ENCODE measurements around the gene GGTLC2.
"Not testable (repeated sequence)": the region's sequence is repeated elsewhere in the genome, so short reads cannot be mapped to it uniquely, and the experiment has no call there.

GGTLC2 gene

DNA sequence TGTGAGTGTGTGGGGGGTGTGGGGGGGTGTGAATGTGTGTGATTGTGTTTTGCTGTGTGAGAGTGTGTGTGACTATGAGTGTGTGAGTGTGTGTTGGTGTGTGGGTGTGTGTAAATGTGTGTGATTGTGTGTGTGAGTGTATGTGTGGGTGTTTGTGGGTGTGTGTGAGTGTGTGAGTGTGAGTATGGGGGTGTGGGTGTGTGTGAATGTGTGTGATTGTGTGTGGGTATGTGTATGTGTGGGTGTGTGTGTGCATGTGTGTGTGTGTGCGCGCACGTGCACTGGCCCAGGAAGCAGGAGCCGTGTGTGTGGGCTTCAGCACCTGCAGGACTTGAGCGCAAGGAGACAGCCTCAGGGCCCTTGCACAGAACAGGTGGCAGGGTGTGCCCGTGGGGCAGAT is 8.2 kb downstream of the GGTLC2 start:
- H3K4me3 ChIP-seq (replicated peaks; ENCODE audit: low read depth, low read length); DNase-seq (ENCODE audit: low read depth): not testable (repeated sequence)

DNA sequence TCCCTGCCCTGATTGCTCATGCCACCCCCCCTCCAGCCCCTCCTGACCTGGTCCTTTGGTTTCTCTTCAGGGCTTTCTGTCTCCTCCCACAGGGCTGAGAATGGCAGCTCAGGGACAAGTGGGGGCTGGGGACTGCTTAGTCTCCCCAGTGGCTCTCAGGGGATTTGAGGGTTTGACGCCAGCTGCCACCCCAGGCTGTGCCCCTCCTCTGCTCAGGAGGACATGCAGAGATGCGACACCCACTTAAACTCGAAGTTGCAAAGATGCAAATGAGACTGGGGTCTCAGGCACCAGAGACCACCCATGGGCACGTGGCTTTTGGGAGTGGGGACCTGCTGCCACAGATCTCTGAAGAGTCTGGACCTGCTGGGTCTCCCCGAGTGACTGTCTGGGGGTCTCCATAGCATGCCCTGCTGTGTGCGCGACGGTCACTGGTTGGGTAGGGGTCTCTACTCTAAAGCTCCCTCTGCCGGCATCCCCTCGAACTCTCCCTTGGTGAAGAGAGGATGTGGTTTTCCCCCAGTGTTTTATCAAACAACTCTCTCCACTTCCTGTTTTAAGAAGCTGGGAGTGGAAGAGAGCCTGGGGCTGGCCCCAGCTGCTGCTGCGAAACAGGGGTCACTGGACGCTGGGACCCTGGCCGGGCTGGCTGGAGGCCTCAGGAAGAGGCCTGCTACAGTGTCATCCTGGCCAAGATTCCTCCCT is 9.4 kb downstream of the GGTLC2 start:
- H3K4me3 ChIP-seq (replicated peaks; ENCODE audit: low read depth, low read length), result not testable (repeated sequence)

DNA sequence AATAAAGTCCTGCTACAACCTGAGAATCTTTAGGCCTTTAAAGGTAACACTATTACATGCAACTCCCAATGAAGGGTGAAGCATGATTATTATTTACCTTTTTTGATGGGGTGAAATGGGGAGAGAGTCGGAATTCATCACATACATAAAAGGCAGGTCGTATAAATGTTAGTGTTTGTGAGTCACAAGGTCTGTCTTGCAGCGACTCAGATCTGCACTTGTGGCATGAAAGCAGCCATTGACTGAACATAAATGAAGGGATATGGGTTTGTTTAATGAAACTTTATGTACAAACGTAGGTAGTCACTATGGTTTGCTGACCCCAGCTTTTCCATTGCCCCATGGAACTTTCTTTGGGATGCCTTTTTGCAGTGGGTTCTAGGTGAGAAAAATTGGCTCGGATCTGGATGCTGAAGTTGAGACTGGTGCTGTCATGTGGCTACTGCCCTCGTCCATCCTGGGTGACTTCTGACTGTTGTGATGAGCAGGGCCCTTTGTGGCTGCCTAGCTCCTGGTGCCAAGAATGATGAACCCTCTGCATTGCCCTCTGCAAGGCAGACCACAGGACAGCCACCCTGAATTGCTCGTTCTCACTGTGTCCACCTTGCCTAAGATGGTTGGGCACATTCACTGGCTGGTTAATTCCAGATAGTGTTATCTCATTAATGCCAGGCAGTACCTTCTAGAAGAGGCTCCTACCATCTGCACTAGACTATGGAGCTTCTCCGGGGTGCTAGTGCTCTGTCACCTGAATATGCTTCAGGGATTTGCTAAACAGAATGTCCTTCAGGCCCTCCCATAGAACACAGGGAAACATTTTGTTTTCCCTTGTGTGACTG is 11.3 kb downstream of the GGTLC2 start:
- TF ChIP-seq, protein P1, sequence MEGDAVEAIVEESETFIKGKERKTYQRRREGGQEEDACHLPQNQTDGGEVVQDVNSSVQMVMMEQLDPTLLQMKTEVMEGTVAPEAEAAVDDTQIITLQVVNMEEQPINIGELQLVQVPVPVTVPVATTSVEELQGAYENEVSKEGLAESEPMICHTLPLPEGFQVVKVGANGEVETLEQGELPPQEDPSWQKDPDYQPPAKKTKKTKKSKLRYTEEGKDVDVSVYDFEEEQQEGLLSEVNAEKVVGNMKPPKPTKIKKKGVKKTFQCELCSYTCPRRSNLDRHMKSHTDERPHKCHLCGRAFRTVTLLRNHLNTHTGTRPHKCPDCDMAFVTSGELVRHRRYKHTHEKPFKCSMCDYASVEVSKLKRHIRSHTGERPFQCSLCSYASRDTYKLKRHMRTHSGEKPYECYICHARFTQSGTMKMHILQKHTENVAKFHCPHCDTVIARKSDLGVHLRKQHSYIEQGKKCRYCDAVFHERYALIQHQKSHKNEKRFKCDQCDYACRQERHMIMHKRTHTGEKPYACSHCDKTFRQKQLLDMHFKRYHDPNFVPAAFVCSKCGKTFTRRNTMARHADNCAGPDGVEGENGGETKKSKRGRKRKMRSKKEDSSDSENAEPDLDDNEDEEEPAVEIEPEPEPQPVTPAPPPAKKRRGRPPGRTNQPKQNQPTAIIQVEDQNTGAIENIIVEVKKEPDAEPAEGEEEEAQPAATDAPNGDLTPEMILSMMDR (IDR thresholded peaks at IDR 0.05; ENCODE audit: low read length, missing control alignments), result no peak
- H3K4me3 ChIP-seq (replicated peaks; ENCODE audit: low read depth, low read length), result no peak overlapping the region
- DNase-seq (ENCODE audit: low read depth), result no peak

More for the DNA sequence above, 9.4 kb downstream of the GGTLC2 start:
- DNase-seq (ENCODE audit: low read depth), result not testable (repeated sequence)

DNA sequence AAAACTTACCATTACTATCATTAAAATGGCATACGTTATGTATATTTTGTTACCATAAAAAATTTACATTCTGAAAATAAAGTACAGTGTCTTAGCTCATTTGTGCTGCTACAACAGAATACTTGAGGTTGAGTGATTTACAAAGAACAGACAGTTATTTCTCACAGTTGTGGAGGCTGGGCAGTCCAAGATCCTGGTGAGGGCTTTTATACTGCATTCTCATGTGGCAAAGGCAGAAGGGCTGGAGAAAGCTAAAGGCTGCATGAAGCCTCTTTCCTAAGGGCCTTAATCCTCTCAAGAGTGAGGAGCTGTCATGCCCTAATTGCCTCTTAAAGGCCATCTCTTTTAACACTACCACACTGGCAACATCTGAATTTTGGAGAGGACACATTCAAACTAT is 13.3 kb downstream of the GGTLC2 start:
- DNase-seq (ENCODE audit: low read depth), result no peak
- TF ChIP-seq, protein P1 (IDR thresholded peaks at IDR 0.05; ENCODE audit: low read length, missing control alignments), result no peak
- no peak overlapping the region for H3K4me3 ChIP-seq (replicated peaks; ENCODE audit: low read depth, low read length)

DNA sequence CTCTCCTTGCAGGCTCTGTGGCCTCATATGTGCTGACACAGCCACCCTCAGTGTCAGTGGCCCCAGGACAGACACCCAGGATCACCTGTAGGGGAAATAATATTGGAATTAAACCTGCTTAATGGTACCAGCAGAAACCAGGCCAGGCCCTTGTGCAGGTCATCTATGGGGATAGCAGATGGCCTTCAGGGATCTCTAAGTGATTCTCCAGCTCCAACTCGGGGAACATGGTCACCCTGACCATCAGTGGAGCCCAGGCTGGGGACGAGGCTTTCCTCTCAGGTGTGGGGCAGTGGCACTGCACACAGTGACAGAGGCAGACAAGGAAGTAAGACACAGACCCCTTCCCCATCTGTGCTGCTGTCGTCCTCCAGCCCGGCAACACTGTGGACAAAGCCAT is 16.9 kb downstream of the GGTLC2 start:
- TF ChIP-seq, protein P1 (IDR thresholded peaks at IDR 0.05; ENCODE audit: low read length, missing control alignments), result no peak
- H3K4me3 ChIP-seq (replicated peaks; ENCODE audit: low read depth, low read length), result no peak overlapping the region
- DNase-seq (ENCODE audit: low read depth), result no peak

DNA sequence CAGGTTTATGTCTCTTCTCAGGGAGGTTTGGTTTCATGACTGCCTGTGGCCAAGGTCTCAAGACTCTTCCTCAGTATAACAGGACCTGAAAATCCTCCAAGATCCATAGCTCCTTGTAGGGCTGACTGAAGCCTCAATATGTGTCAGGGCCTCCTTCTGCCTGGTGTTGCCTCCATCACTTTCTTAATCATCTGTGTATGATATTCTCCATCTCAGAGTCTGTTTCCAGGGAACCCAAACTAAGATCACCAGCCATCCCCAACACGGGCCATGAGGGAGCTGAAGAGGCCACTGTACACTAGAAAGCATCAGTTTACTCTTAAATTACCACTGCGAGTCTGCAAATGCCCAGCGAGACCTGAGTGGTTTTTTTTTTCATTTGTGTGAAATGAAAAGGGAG is 17.7 kb downstream of the GGTLC2 start:
- TF ChIP-seq, protein P1 (IDR thresholded peaks at IDR 0.05; ENCODE audit: low read length, missing control alignments), result no peak
- no peak for DNase-seq (ENCODE audit: low read depth)
- H3K4me3 ChIP-seq (replicated peaks; ENCODE audit: low read depth, low read length), result no peak overlapping the region

DNA sequence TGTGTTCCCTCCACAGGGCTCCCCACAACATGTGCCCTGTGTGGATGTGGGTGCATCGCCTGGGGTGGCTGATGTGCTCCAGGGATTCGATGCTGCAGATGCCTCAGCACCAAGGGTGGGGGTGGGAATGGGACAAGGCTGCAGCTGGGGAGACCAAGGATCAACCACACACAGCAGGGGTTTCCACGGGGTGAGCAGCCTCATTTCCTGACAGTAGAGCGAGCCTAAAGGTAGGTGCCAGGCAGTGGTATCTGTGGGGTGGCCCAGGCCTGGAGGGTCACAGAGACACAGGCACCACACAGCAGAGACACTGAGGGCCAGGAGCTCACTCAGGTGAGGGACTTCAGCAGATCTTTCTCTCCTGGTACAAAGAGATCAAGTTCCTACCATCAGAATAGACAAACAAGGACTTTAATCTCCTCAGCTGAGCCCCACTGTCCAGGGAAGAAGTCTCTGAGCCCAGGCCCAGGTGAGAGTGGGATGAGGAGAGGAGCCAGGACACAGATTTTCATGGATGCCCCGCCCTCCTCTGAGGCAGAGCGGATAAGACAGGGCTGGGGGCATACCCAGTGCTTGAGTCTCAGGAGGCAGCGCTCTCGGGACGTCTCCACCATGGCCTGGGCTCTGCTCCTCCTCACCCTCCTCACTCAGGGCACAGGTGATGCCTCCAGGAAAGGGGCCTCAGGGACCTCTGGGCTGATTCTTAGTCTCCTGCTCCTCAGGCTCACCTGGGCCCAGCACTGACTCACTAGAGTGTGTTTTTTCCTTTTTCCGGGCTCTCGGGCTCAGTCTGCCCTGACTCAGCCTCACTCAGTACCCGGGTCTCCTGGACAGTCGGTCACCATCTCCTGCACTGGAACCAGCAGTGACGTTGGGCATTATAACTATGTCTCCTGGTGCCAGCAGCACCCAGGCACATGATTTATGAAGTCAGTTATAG is 19.7 kb downstream of the GGTLC2 start:
- no peak overlapping the region for H3K4me3 ChIP-seq (replicated peaks; ENCODE audit: low read depth, low read length)
- TF ChIP-seq, protein P1 (IDR thresholded peaks at IDR 0.05; ENCODE audit: low read length, missing control alignments), result no peak
- DNase-seq (ENCODE audit: low read depth), result no peak
